Endodermal cell (in vitro differentiated cells): ENCODE data around the gene KCNG1. TPM values are rescaled to one million over a fixed set of nuclear protein-coding genes. Genes with fewer than 3 reads are reported as not detected.

Experiments used
- DNase-seq: peaks from one replicate; pipeline ENCODE4 v3.0.0-alpha.2; 2017
- H3K27ac ChIP-seq: 2 replicates; pipeline ENCODE4 v1.5.1; 2013; ENCODE audit warnings: mild to moderate bottlenecking, low read depth, low read length, moderate library complexity
- H3K27me3 ChIP-seq: 2 replicates; pipeline ENCODE4 v1.6.1; 2013; ENCODE audit warnings: mild to moderate bottlenecking, low read length, moderate library complexity; ENCODE audit not compliant: insufficient read depth, control insufficient read depth, poor library complexity, severe bottlenecking
- H3K36me3 ChIP-seq: 2 replicates; pipeline ENCODE4 v1.7.0; 2013; ENCODE audit warnings: mild to moderate bottlenecking, low read length, moderate library complexity; ENCODE audit not compliant: control insufficient read depth, insufficient read depth
- H3K4me1 ChIP-seq: one replicate; pipeline ENCODE4 v1.7.0; 2013; ENCODE audit warnings: low read length; ENCODE audit not compliant: control insufficient read depth, insufficient read depth
- H3K4me3 ChIP-seq: 2 replicates; pipeline ENCODE4 v1.5.1; 2013; ENCODE audit warnings: mild to moderate bottlenecking, low read length, moderate library complexity
- H3K9ac ChIP-seq: 2 replicates; pipeline ENCODE4 v1.6.1; 2013; ENCODE audit warnings: mild to moderate bottlenecking, low read length, moderate library complexity; ENCODE audit not compliant: poor library complexity, severe bottlenecking; ENCODE audit errors: extremely low read depth
- H3K9me3 ChIP-seq: 2 replicates; pipeline ENCODE4 v1.6.1; 2013; ENCODE audit warnings: mild to moderate bottlenecking, low read length, moderate library complexity; ENCODE audit not compliant: control insufficient read depth
- H3K27ac Mint-ChIP-seq: 2 replicates; pipeline ENCODE4 v1.8.0; 2020; ENCODE audit warnings: mixed read lengths
- H3K27me3 Mint-ChIP-seq: 2 replicates; pipeline ENCODE4 v1.8.0; 2021; ENCODE audit warnings: mild to moderate bottlenecking, mixed read lengths; ENCODE audit not compliant: insufficient read depth
- H3K36me3 Mint-ChIP-seq: 2 replicates; pipeline ENCODE4 v1.8.0; 2020; ENCODE audit warnings: low read depth, mixed read lengths
- H3K4me1 Mint-ChIP-seq: 2 replicates; pipeline ENCODE4 v1.8.0; 2020; ENCODE audit warnings: mixed read lengths
- H3K4me3 Mint-ChIP-seq: 2 replicates; pipeline ENCODE4 v1.8.0; 2020; ENCODE audit warnings: mild to moderate bottlenecking, moderate library complexity, mixed read lengths
- H3K9me3 Mint-ChIP-seq: 2 replicates; pipeline ENCODE4 v1.8.0; 2020; ENCODE audit warnings: mild to moderate bottlenecking, mixed read lengths
- CTCF ChIP-seq: fragments of 200-600 bp; sonication (generic); conservative IDR thresholded peaks from 2 replicates; pipeline ENCODE4 v1.5.0; 2021; ENCODE audit warnings: antibody characterized with exemption, mild to moderate bottlenecking
- WGBS, 2 experiments: methylation state at CpG; one replicate each; pipeline versions ENCODE4 v1.1.5 to v1.1.7; 2013; ENCODE audit warnings: missing lambda C conversion rate in 2 of 2, mixed read lengths in 1 of 2; ENCODE audit not compliant: insufficient coverage in 1 of 2, insufficient read length in 1 of 2; 5-methylcytosine and 5-hydroxymethylcytosine counted together
- total RNA-seq, 2 donors: library from RNA; stranded (reverse); fragmentation: NEBNext Ultra II Directional in 1 of 2; extraction: Animal tissue kit (Norgen Biotek cat#: 25700) in 1 of 2; gene quantifications; 2 replicates in 1 of 2; 3 replicates in 1 of 2; pipeline ENCODE4 v1.2.1, GENCODE V29; 2021

Gene KCNG1
- total RNA-seq, 2 donors from 2014 or later = 106 to 126 TPM

GRCh38 chr20:51027035-51027795 lies 4.3 kb upstream of the KCNG1 start:
- peak; percentile 85 for DNase-seq
- Histone ChIP-seq H3K4me3 (no peak overlapping the region), H3K4me1 (peaks cover 6% of the 10 kb centered on the region), H3K9ac (no peak overlapping the region), H3K27ac (no peak overlapping the region), H3K36me3 (no peaks in the 10 kb centered on the region), H3K9me3 (peaks cover 8% of the 10 kb centered on the region), H3K27me3 (peaks cover 29% of the 10 kb centered on the region)
- TF ChIP-seq CTCF = no peak
- no peak overlapping the region for H3K4me3 Mint-ChIP-seq
- peaks cover 3% of the 10 kb centered on the region for H3K36me3 Mint-ChIP-seq
- peaks cover 10% of the 10 kb centered on the region for H3K9me3 Mint-ChIP-seq
- H3K27ac Mint-ChIP-seq = peak overlapping the region; percentile 18
- H3K4me1 Mint-ChIP-seq = peaks cover 32% of the 10 kb centered on the region
- WGBS, 2 experiments = 73 to 96% methylated on average over 2 to 5 of the region's 5 CpGs
- peaks cover 52% of the 10 kb centered on the region for H3K27me3 Mint-ChIP-seq

- TF ChIP-seq CTCF = no peak
- no peak overlapping the region for H3K4me3 ChIP-seq
- peaks cover 6% of the 10 kb centered on the region for H3K4me1 ChIP-seq
- H3K9me3 ChIP-seq = no peaks in the 10 kb centered on the region
- no peak overlapping the region for H3K9ac ChIP-seq
- no peak for DNase-seq
- H3K9me3 Mint-ChIP-seq = peaks cover under 1% of the 10 kb centered on the region
- H3K27me3 ChIP-seq = peaks cover 29% of the 10 kb centered on the region
- H3K27ac Mint-ChIP-seq = no peak overlapping the region
- H3K36me3 ChIP-seq = peaks cover 3% of the 10 kb centered on the region
- peaks cover 47% of the 10 kb centered on the region for H3K27me3 Mint-ChIP-seq
- H3K4me1 Mint-ChIP-seq = peaks cover 41% of the 10 kb centered on the region
- no peaks in the 10 kb centered on the region for H3K36me3 Mint-ChIP-seq
- no peak overlapping the region for H3K4me3 Mint-ChIP-seq
- WGBS, 2 experiments = 92 to 97% methylated on average over 4 of the region's 4 CpGs
- no peak overlapping the region for H3K27ac ChIP-seq
Observed at GRCh38 chr20:51026269-51026668, 3.4 kb upstream of the KCNG1 start.

- Mint-ChIP-seq H3K36me3 (peaks cover 3% of the 10 kb centered on the region), H3K27ac (no peak overlapping the region), H3K27me3 (peaks cover 44% of the 10 kb centered on the region), H3K4me1 (peaks cover 46% of the 10 kb centered on the region), H3K4me3 (no peak overlapping the region), H3K9me3 (no peaks in the 10 kb centered on the region)
- no peak overlapping the region for H3K4me3 ChIP-seq
- DNase-seq = no peak
- no peak for TF ChIP-seq CTCF
- H3K36me3 ChIP-seq = peaks cover 18% of the 10 kb centered on the region
- H3K4me1 ChIP-seq = peaks cover 8% of the 10 kb centered on the region
- no peaks in the 10 kb centered on the region for H3K9me3 ChIP-seq
- H3K9ac ChIP-seq = no peak overlapping the region
- H3K27ac ChIP-seq = no peak overlapping the region
- WGBS, 2 experiments = 96% methylated on average over 1 of the region's 1 CpG; no CpG with 5 or more reads in 1 of the 2 experiments
- H3K27me3 ChIP-seq = peaks cover 29% of the 10 kb centered on the region
Observed at GRCh38 chr20:51024761-51025160, 1.9 kb upstream of the KCNG1 start.
